Hippocampal formation (tissue), 2 donors: ENCODE results near the gene LEKR1.

Source experiments
- DNase-seq, 2 donors: peaks; one replicate each; lab custom pipeline; 2025; lab: John Stamatoyannopoulos, UW

Gene LEKR1

DNA sequence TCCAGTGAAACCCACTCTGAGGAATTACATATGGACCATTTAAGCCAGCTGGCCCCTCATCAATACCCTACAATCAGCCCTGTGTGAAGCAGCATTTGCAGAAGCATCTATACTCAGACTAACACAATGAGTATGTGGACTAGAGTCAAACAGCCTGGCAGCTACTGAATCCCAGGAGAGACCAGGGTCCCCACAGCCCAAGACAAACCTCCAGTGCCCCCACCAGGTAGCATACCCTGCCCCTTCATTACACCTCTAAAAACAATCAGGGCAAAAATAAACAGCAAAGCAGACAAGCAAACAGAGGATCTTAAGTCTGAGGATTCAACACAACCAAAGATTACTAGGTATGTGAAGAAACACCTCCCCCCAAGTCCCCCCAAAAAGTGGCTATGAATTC is 157.4 kb downstream of the LEKR1 start:
- no peak for DNase-seq

DNA sequence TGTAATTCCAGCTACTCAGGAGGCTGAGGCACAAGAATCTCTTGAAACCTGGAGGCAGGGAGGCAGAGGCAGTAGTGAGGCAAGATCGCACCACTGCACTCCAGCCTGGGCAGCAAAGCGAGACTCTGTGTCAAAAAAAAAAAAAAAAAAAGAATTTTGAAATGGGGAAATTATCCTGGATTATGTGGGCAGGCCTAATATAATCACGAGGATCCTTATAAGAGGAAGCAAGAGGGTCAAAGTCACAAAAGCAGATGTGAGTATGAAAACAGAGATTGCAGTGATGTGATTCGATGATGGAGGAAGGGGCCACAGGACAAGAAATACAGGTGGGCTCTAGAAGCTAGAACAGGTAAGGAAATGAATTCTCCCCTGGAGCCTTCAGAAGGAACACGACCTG is 159.6 kb downstream of the LEKR1 start:
- no peak for DNase-seq

DNA sequence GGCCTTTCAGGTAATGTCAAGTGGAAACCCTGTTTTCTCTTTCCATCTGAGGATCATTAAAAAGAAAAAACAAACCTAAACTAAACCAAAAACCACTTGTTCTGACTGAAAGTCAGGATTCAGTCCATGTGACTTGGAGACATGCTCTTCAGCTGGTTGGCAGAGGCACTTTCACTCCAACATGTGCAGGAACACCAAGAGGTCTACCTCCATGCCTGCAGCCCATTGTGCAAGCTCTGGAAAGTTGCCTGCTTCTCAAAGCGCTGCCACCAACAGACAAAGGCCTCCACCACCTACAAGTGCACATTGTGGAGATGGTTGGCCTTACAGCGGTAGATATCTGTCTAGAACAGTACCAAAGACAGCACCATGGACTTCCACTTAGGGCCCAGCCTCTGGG is 161.8 kb downstream of the LEKR1 start:
- DNase-seq, result no peak

DNA sequence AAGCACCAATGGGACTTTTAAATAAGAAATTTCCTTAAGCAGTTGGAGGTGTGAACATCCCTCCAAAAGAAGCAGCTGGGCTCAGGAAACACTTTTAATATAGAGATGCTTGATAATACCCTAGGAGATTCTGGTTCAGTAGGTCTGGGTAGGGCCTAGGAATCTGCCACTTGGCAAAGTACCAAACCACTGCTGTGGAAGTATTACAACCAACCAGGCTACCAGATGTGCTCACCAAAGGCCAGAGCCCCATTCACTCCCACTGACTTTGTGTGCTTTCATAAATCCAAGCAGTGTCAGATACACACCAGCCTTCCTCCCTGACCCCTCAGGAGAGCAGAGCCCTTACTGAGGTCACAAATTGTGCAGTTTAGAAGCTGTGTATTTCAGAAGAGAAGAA is 171.2 kb downstream of the LEKR1 start:
- DNase-seq, result no peak

DNA sequence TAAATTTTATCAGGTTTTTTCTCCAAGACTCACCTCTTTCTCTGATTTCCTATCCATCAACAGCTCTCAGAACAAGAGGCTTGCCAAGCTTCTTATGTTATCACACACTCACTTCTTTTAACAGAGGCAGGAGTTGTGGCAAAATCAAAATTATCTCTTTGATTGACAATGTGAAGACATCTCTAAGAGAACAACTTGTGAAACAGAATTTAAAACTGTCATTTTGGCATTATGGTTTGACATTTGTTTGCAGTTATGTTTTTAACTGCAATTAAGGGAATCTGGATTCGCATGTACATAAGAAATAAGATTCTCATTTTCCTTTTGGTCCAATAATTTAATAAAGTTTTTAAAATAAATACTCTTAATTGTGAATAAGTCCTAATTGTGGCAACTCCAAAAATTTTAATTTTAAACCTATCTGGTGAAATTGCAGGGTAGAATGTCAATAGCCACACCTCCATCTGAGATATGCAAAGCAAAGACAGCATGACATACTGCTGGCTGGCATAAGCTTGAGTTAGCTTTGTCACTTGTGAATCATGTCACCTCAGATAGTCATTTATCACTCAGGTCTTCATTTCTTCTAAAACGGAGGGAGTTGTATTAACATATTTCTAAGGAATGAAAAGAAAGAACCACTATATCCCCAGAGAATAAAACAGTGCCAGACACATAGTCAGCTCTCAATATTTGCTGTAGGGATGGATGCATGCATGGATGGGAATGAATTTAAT is 175.2 kb downstream of the LEKR1 start:
- DNase-seq, result no peak

DNA sequence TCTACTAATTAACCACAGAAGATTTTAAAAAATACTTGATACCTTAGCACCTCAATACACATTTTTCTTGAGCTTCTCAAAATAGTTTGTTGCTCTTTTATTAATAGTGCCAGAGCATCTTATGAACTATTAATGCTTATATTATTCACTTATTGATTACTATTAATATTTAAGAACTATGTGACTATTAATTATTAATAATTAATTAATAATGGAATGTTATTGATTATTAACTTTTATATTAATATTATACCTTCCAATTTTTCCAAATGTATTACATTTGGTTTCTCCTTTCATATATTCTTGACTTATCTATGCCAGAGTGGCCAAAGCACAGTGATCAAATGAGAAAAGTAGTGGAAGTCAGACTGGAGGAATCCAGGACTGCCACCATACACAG is 195.5 kb downstream of the LEKR1 start:
- no peak for DNase-seq

DNA sequence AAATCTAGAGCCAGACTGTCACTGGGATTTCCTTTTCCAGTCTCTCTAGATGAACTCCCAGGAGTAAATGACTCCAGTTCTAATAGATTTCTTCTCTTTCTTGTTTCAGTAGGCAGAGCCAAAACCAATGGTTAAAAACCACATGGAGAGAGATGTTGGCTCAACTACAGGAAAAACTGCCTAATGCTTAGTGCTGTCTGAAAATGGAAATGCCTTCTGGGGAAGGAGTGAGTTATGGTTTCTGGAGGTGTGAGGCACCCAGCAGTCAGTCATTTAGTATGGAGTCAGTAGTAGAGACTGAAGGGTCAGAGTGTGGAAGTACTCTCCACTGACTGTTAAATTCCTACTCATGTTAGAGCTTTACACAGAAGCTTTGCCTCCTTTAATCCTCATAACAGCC is 197.1 kb downstream of the LEKR1 start:
- DNase-seq, result no peak

DNA sequence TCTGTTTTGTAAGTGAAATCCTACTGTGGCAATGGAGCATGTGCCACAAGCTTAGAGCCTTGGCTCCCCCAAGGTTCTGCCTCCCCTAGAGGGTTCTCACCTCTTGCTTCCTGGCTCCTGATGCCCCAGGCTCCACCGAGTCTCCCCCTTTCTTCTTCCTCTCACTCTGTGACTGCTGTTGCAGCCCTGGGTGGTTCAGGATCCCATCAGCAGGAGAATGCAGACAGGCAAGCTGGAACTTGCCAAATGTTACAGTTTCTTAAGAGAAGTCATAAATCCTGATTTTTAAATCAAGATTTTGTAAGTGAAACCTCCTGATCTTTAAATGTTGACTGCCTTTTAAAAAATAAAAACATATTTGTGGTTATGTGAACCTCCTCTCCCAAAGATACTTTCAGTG is 199.9 kb downstream of the LEKR1 start:
- DNase-seq, result no peak

DNA sequence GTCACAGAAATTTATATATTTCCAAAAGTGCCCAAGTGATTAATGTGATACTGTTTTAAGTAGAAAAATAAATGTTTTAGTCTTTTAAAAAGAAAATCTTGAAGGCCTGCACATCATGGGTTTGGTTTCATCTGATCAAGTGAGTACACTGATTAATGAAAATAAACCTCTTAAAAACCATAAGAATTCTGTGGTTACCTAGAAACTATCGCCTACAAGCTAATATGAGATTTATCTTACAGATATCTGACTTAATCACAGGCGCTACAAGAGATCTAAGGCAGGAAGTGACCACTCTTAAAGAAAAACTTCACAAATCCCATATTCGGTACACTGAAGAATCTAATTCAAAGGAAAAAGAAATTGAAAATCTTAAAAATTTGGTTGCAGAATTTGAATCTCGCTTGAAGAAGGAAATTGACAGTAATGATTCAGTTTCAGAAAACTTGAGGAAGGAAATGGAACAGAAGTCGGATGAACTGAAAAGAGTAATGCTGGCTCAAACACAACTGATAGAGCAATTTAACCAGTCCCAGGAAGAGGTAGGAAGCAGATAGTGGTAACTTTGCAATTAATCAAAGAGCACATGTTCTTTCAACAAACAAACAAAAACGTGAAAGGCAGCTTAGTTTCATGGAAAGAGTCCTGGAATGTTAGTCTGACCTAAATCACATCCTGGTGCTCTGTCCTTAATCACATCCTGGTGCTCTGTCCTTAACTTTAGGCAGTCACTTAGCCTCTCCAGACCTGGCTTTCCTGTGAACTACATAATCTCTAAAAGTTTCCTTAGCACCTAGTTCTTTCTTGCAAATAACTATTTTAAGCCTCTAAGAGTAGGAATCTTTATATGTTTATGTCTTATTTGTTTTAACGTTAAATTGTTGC is 201.9 kb downstream of the LEKR1 start:
- no peak for DNase-seq

DNA sequence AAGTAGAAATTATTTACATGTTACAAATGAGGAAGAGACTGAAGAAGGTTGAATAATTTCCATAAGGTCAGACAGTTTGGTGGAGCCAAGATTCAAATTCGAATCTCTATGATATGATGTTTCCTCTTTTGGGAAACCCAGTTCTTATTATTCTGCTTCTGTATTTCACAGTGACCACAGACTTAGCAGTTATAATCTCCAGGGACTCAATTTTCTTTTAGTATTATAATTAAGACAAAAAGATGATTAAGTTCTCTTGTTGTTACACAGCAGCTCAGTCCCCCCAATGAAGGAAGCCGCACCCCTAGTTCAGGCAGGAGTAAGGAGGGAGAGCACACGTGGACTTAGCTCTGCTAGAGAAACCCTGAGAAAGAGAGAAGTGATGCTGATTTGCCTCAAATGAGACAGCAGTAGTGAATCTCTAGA is 203.2 kb downstream of the LEKR1 start:
- no peak for DNase-seq

DNA sequence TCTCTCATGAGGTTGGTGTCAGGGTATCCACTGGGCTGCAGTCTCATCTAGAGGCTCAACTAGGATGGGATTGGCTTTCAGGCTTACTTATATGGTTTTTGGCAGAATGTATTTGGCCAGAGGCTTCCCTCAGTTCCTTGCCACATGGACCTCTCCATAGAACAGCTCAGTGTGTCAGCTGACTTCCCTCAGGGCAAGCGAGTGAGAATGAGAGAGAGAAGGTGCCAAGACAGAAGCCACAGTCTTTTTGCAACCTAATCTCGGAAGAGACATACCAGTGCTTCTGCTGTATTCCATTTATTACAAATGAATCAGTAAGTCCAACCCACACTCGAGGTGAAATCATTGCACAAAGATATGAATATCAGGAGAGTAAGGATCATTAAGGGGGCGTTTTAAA is 204.6 kb downstream of the LEKR1 start:
- DNase-seq, result no peak

DNA sequence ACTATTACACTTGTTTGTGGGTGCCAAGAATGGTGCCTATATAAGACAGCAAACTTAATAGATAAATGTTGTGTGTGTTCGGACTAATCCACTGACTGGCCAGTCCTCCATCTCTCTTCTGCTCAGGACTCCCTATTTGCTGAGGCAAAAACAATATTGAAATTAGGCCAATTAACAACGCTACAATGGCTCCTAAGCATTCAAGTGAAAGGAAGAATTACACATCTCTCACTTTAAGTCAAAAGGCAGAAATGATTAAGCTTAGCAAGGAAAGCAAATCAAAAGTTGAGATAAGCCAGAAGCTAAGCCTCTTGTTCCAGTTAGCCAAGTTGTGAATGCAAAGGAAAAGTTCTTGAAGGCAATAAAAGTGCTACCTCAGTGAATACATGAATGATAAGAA is 206.8 kb downstream of the LEKR1 start:
- no peak for DNase-seq

DNA sequence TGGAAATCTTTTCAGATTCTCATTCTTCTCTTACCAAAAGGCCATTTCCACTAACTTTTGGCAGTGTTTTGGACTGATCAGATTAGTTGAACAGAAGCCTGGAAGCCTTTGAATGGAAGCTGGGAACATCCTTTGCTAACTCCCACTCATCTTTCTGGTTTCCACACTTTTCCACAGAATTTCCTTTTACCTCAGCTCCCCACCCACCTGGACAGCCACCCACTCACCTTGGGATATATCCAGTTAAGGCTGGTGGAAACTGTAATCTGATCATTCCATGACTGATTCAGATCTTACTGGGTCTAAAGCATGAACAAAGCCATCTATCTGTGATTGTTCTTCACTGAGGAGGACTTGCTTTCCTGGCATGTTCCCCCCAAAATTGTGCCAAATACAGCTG is 214.3 kb downstream of the LEKR1 start:
- DNase-seq, result no peak

DNA sequence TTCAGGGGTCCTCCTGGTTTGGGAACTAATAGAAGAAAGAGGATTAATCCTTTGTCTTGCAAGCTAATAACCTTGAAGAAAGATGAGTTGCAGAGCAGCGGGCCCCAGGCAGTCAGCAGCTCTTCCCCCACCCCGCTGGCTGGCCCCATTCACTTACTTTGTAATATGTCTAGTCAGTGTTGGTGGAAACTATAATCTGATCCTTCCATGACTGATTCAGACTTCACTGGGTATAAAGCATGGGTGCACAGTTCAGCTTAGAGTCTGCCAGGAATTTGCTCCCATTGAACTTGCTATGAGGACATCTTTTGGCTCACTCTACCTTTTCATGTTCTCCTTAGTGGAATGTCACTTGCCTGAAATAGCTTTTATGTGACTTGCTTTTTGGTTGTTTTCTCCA is 216.1 kb downstream of the LEKR1 start:
- DNase-seq, result no peak

DNA sequence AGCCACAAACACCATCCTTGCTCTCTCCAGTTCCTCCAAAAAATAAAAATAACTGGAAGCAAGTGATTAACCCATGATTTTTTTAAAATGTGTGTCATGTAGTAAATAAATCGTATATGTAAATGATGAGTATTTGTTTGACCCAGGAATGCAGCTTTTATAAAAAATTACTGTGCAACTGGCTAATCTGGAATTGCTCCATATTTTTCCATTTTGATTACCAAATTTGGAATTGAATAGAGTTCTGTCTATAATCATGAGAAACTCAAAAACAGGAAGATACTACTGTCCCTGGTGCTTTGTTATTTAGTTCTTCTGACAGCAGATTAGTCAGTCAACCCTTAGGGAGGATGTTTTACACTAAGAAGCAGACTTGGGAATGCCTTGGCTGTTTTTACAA is 217.6 kb downstream of the LEKR1 start:
- no peak for DNase-seq

DNA sequence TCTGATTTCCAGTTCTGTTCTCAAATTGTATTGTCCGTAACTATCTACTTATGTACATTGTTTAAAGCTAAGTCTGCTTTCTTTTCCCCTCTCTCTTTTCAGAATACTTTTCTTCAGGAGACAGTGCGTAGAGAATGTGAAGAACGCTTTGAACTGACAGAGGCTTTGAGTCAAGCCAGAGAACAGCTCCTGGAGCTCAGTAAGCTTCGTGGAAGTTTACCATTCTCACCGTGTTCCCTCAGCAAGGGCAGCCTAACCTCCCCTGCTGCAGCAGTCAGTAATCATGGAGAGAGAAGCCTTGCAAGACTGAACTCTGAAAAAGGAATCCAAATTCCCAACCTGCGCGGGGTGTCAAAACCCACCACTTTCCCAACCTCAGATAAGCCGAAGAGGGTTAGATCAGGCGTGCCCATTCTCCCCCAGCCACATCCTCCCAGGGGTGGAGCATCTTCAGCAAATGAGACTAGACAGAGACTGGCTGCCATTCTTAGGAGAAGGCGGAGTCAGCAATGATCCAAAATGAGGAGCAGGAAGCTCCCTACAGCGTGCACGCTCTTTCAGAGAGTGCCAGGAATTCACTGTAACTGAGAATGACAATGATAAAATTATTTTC is 219.2 kb downstream of the LEKR1 start:
- DNase-seq, result no peak

DNA sequence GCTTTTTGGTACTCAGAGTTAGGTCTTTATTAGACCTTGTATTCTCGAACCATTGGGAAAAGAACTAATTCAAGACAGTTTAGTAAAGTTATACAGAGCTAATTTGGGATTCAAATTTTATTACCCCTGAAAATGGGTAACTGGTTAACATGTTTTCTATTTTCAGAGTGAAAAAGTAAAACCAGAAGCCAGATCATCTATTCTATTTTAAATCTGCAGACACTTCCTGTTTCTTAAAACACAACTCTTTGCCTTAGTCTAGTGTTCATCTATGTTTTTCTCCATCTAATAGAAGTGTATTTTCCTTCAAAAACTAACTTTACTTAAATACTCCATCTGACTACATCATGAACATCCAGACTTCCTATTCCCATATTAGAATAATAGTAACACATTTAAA is 220.4 kb downstream of the LEKR1 start:
- no peak for DNase-seq

DNA sequence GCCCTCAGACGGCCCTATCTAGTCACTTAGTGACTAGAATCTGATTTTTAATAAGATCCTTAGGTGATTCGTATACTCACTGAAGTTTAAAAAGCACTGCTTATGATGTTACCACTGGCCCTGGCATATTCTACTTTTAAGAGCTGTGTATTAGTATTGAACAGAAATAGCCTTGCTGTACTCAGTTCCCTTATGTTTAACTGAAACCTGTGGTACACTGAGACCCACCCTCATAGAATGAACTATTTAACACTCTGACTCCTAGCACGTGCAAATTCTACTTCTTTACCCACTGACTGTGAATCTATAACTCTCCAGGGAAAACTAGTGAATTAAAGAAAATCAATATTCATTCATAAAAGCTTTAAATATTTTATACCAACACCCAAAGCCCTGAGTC is 224.9 kb downstream of the LEKR1 start:
- DNase-seq, result no peak

DNA sequence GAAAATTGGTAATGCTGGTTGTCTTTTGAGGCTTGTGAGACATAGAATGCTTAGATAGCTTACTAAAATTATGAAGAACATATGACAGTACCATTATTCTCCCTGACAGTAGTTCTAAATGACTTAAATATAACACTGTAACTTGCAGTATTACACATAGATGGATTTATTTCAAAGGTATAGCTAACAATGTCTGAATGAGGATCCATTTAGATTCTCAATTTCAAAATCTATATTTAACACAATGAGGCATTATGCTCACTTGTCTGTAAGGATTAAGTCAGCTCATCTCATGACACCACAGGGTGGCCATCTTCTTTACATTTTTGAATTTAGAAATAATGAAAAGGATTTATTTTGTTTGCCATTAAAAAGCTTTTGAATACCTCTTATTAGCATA is 225.4 kb downstream of the LEKR1 start:
- DNase-seq, result no peak

DNA sequence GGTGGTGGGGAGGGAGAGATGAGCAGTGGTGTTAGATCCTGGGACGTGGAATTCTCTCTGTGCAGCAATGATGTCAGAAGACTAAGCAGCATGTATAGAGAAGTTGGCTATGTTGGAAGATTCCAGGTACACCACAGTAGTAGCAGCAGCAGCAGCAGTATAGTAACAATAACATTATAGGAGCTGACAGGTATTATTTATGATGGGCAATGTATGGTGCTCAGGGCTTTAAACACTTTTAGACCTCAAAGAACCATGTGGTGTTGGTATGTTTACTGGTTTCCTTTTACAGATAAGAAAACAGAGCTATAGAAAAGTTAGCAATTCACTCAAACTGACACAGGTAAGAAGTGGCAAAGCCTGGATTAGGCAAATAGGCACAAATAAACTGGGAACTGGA is 229.9 kb downstream of the LEKR1 start:
- no peak for DNase-seq

DNA sequence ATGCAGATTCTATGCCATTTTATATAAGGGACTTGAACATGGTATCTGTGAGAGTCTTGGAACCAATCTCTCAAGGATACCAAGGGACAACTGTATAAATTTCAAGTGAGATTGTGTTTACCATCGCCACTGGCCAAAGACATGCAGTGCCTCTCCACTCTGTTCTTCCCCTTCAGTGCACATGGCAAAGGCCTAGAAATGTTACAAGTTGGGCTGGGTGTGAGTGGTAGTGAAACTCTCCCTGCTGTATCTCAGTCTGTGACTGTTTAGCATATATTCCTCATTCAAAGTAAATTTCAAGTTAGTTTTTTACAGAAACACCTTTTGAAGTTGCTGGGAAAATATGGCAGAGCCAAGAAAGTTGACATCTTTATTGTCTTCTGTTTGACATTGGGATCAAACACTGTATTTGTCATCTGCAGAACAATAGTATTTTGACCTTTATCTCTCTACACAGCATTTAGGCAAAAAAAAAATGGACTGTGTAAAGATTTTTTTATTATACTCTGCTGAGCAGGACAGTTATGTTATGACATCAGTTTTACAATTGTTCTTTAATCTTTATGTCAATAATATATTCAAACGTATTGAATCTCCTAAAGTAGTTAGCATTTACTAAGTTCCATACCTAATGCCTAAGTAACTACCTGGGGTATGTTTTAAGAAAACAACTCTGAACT is 232.4 kb downstream of the LEKR1 start:
- no peak for DNase-seq

DNA sequence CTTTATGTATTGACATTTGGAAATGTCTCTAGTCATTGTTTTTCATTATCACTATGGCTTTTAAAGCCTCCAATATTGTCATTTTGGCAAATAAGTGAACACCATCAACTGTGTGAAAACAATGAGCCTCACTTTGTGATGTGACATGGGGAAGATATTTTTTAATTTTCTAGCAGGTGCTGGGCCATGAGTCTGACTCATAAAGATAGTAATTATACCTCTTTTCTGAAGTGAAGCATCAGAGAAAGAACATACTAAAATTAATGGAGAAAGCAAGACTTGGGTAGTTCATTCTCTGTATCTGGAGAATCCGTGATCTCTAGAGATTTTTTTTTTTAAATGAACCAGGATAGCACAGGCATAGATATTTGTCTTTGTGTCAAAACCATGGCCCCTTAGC is 233.0 kb downstream of the LEKR1 start:
- no peak for DNase-seq
